Posterior vena cava (tissue), 2 donors: ENCODE results near the gene CTNND1. TPM values are rescaled to one million over a fixed set of nuclear protein-coding genes. Genes with fewer than 3 reads are reported as not detected.

Experiments used
- DNase-seq: peaks from one replicate; pipeline ENCODE4 v3.0.0-alpha.2; 2020; ENCODE audit warnings: low spot score
- intact Hi-C, 2 donors: fragments of 100-400 bp; cut with DNase I; formaldehyde crosslinking; loops; one replicate each; pipeline versions ENCODE4 v1.14.1 to v1.14.2; 2022 to 2023
- total RNA-seq, 2 donors: library from RNA; stranded (reverse); fragmentation: NEBNext Ultra II Directional; extraction: Animal tissue kit (Norgen Biotek cat#: 25700); gene quantifications; one replicate each; pipeline ENCODE4 v1.2.1, GENCODE V29; 2021
- donor health status: DM: yes; HTN: yes; CAD: no.
- donor health status: DM: yes; HTN: yes; CAD: no.

The CTNND1 gene
- total RNA-seq, 2 donors from 2014 or later: 131 to 140 TPM

DNA sequence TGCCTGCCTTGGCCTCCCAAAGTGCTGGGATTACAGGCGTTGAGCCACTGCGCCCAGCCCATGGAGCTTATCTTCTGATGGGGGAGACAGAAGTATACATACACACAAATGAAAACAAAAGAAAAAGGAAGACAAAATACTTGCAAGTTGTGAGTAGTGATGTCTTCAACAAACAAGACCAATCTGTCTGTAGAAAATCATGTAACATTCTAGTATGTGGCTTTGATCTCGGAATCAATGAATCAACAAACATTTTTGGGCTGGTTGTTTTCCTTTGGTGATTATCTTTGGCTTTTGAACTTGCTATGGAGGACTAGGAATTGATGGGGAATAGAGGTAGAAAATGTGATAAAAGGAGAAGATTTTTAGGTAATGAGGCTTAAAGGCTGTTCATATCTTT, 3.4 kb upstream of the CTNND1 start:
- DNase-seq: no peak
- intact Hi-C loops: loop anchor here in 1 of 2 donors (5.0 kb wide), 1 partner anchor 39 kb away; no protein-coding TSS in a partner anchor

DNA sequence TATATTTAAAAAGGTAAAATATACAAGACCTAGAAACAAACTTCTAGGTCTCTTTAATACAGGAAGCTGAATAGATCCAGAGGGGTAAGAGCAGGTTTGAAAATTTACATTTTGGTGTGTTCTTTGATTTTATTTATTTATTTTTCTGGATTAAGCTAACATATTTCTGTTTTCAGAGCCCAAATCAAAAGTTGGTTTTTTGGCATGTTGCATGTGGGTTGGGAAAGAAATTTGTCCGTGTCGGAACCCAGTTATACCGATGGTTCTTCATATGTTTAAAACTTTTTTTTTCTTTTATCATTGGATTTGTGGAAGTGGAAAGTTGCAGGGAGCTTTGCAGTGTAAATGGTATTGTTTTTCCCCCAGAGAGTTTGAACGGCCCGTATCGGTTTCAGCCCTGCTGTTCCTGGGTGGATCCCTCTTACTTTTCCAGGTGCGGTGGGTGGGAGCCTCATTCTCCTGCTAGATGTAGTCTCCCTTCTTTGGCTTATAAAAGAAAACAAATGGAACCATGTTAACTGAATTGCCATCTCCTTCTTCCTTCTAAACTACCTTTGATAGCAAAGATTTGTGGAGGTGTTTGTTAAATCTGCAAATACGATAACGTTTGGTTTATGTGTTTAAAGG, 746 bp downstream of the CTNND1 start:
- no peak for DNase-seq

DNA sequence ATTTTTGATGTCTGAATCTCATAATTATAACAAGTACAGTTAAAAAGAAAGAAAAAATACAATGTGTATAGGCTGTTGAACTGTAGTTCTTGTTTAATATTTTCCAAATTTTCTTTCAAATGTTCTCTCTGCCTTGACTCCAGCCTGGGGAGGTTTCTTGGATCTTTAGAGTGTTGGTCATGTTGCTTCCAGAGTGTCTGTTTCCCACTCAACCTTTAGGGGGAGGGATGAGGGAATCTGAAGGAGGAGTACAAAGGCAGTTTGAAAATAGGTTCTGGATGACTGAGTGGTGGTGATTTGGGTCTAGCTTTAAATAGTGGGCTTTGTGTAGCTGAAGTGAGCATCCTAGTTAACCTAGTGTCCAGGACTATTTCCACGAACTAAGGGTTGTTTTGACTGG, 2.0 kb downstream of the CTNND1 start:
- intact Hi-C loops: no loop called here
- DNase-seq: no peak

More for the DNA sequence above, 746 bp downstream of the CTNND1 start:
- intact Hi-C loops: no loop called here

DNA sequence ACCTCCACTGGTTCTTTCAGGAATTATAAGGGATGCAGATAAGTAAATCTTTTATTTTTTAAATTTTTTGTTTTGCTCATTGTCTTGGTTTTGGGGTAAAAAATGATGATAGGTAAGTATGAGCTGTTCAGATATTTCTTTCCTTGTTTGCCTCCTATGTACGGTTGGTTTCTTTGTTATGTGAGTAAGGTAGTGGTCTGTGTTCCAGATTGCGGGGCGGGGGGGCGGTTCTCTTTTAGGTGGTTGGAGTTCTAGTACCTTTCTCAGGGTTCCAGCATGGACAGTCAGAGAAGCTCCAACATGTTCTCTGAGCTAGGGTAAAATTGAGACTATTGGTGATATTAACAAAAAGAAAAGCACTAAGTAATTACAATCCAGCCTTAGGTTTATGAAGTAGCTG, 2.4 kb downstream of the CTNND1 start:
- DNase-seq: no peak
- intact Hi-C loops: no loop called here

DNA sequence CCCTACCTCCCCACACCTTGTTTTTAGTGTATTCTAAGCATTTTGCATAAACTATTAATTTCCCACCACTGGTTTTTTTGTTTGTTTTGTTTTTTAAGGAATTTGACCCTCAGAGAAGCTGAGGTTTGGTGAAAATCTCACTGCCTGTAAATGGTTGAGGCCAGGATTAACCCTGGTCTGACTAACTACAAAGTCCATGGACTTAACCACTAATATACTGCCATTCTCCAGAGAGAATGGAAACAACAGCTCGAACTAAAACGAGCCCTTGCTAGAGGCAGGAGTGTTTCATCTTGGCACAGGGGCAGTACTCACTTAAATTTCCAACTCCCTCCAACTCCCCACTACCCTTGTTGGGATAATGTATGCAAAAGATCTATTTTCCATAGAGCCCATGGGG, 3.0 kb downstream of the CTNND1 start:
- DNase-seq: no peak
- intact Hi-C loops: no loop called here

DNA sequence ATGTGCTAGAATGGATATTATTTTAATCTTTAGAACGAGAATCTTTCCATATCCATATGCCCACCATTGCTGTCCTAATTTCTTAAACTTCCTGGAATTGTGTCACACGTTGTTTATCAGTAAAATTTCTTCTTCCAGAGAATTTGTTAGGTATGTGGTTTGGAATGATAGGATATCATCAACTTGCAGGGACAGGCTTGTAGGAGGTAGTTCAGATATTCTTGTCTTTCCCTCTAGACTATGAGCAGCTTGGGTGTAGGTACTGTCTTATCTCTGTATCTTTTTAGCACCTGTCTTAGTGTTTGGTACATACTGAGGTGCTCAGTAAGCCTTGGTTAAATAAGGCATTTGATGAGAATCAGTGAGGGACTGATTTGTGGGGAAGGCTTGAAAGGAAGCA, 3.4 kb downstream of the CTNND1 start:
- intact Hi-C loops: no loop called here
- DNase-seq: no peak

DNA sequence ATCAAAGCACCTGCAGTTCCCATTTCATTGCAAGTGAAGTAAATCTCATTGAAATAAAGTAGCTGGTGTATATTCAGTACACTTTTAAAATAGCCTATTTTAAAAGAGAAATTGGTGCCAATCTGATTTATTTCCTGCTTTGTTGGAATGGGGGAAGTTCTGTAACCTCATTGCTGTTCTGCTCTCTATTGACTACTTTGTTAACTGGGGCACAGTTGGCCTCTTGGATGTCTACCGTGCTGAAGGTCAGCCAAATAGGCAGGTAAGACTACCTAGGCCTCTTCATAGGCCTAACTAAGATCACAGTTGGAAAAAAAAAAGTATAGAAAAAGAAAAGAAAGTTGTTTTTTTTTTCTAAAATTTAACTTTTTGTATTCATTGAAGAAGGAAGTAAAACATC, 9.2 kb downstream of the CTNND1 start:
- intact Hi-C loops: no loop called here
- DNase-seq: no peak

DNA sequence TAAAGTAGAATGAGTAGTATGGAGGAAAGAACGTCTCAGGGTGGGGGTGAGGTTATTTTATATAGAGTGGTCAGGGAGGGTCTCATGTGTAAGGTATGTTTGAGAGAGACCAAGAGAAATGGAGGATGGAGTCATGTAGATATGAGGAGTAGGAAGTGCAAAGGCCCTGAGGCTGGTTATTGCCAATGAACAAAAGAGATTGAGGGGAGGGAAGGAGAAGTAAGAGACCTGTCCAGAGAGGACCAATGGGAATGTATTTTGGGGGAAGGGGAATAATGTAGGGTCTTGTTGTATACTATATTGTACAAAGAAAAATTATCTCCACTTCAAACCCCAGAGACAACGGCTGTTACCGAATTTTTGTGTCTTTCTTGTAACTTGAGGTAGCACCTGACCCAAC, 9.8 kb downstream of the CTNND1 start:
- intact Hi-C loops: no loop called here
- no peak for DNase-seq

DNA sequence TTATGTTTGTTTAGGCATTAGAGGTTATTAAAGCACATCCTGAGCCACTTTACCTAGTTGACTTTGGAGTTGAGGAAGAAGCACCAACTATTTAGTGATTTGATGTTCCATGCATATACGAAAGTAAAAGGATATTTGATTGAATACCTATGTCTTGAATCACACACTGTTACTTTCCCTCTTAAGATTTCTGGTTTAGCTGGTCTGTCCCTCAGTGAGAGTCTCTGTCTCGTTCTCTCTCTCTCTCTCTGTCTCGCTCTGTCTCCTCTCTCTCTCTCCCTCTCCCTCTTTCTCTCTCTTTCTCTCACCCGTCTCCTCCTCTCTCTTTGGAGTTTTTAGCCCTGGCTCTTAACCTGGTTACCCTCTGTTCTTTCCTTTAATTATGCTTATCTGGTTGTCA, 11.0 kb downstream of the CTNND1 start:
- no peak for DNase-seq
- intact Hi-C loops: no loop called here

DNA sequence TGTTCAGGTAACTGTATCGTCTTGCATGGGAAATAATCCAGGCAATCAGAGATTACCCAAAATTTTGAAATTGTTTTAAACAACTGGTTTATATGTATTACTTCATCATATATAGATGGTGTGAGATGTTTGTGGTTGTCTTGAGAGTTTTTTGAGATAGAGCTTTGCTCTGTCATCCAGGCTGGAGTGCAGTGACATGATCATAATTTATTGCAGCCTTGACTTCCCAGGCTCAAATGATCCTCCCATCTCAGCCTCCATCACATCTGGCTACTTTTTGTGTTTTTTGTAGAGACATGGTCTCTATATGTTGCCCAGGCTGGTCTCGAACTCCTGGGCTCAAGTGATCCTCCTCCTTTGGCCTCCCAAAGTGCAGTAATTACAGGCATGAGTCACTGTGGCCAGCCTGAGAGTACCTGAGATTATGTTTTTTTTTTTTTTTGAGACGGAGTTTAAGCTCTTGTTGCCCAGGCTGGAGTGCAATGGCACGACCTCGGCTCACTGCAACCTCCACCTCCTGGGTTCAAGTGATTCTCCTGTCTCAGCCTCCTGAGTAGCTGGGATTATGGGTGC, 11.5 kb downstream of the CTNND1 start:
- intact Hi-C loops: no loop called here
- DNase-seq: no peak

DNA sequence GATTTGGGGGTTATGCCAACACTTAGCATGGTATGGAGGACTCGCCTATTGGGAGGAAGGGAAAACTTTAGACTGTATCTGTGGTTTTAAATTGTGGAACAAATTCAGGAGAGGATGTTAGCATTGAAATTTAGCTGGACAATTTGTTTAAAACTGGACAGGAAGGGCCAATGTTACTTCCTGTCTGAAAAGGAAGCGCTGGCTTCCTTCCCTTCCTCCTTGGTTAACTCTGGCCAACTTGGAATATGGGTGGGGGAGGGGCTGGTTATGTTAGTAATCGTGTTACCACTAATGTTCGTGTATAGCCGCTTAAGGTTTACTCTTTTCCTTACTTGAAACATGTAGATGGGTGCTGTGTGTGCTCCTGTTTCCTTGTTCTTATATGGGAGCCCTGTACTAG, 13.9 kb downstream of the CTNND1 start:
- intact Hi-C loops: no loop called here
- DNase-seq: no peak

DNA sequence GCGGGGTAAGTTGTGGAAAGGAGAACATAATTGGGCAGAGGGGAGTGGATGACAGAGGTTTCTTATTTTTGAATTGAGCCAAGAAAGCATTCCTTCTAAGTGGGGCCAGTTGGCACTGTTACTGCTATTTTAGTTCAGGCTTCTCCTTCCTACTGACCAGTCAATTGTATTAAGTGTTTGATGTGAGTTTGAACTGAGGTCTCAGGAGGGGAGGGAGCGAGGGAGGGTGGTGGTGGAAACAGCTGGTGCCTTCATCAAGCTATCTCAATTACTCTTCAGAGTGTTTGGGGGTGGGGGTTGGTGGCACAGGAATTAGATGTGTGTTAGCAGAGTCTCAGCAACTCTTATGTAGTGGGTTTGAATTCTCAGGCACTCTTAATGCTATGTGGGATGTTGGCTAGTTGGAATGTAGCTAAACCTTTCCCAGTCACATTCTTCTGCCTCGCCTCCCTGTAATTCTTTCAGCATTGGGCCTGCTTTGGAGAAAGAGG, 14.5 kb downstream of the CTNND1 start:
- DNase-seq: no peak
- intact Hi-C loops: no loop called here

DNA sequence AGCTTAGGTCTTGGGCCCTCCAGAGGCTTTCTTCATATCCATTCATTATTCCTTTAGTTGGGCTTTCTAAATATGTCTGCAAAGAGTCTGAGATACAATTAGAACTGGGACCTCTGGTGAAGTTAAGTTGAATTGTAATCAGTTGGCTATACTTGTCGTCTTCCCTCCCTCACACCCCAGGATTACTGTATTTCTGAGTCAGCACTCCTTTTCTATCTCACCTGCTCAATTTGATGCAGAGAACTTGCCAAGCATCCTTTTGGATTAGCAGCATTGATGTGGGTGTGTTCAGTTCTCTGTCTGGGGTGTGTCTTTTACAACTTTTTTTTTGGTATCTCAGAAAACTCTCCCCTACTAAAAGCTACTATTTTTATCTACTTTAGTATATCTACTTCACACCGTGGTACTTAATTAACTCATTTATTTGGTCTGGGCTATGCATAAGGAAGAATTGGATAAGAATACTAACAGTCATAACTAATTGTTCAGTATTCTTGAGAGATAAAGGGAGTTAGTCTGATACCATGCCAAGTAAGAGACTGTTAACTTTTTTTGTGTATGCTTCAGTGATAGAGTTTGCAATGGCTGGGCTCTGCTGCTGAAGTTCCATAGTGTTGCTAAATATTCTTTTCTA, 15.1 kb downstream of the CTNND1 start:
- intact Hi-C loops: no loop called here
- no peak for DNase-seq

DNA sequence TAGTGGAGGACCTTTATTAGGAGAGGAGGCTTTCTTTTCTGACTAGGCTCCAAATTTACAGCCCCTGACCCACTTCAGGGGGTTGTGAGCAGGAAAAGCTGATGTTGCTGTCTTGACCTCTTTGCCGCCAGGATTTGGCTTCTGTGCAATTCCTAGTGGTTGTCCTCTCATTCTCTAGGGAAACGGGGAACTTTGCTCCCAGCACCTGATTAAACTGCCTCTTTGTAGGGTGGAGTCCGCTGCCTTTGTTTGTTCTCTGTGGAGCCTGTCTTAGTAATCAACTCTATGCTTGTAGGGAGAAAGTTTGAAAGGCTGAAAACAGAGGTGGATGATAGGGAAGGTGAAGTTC, 16.3 kb downstream of the CTNND1 start:
- intact Hi-C loops: no loop called here
- no peak for DNase-seq

DNA sequence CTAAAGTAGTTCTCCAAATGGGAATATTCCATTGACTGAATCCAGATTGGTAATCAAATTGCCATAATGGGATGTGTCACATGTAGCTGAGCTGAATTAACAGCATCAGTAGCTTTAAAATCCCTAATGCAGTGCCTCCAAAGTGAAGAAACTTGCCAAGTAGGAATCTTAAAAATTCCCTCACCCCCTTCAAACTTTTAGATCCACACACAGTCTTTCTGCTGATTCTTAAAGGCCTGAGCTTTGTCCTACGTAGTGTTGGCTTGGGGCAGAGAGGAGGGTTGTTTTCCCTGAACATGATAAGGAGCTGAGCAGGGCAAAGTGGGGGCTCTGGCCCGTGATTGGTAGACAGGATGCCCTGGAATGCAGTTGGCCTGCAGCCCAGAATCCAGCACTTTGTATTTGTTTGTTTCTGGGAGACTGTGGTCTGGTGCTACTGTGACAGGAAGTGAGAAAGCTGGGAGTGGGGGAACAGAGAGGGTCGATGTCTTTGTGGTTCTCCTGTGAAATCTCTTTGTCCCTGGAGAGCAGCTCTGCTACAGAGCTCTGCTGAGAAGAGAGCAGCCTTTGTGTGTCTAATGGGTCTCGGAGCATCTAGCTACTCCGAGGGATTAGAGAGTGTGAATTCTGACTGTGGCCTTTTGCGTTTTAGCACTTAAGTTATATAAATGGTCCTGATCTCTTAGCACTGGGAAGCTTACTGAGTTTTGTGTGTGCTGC, 16.9 kb downstream of the CTNND1 start:
- peak; percentile 93 for DNase-seq

DNA sequence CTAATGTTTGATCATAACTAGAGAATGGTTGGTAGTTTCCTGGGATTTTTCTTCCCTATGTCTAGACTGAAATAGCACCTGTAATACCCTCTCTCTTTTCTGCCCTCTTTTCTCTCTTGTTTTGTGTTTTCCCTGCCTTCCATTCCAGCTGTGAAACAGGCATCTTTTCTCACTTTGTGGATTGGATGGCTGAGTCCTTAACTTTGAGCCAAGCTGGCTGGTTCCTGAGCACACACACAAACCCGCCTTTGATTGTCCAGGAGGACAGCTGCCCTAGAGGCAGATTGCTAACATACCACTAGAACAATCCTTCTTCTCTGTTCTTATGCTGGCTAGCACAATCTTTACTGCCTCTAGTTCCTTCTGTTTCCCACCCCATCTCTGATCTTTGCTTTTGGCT, 17.7 kb downstream of the CTNND1 start:
- intact Hi-C loops: no loop called here
- no peak for DNase-seq

More for the DNA sequence above, 16.9 kb downstream of the CTNND1 start:
- intact Hi-C loops: no loop called here

DNA sequence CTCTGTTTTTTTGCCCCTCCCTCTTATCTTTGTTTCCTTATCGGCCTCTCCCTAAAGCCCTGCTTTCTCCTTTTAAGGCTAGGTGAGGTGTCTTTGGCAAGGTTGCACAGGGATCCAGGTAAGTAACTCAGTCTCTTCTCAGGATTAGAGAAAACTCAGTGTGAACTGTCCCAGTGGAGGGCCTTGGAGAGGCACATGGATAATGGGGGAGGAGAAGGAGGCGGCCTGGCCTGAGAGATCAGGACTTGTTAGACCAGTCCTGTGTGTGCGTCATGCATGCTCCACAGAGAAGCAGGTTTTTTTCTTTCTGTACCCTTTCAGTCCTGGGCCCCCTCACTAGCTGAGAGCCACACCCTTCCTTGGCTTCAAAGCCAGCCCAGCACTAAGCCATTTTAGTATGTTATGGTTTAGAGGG, 19.9 kb downstream of the CTNND1 start:
- no peak for DNase-seq

DNA sequence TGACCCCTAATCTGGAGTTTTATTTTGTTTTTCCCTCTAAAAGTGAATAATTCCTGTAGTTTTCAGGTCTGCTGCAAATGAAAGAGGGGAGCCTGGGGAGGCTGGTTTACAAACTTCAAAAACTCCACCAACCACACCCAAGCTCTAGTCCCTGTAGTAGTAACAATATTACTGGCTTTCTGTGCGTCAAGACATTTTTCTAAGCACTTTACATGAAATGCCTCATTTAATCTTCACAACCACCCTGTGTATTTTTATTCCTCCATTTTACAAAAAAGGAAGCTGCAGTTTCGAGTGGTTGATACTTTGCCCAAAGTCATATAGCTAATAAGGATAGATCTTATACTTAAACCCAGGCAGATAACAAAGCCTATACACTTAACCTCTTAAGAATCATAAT, 23.5 kb downstream of the CTNND1 start:
- intact Hi-C loops: no loop called here
- DNase-seq: no peak

More for the DNA sequence above, 19.9 kb downstream of the CTNND1 start:
- intact Hi-C loops: no loop called here

DNA sequence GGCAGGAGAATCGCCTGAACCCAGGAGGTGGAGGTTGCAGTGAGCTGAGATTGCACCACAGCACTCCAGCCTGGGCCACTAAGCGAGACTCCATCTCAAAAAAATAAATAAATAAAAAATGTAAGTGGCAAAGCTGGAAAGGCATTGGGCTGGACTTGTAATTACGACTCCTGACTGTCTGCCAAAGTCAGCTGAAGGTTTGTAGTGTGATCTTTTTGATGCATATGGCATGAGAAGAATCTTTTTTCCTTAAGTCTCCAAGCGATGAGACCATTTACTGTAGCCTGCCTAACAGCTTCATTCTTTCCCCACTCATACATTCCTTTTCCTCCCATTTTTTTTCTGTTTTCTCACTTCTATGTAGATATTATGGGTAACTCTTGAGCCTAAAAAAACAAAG, 24.8 kb downstream of the CTNND1 start:
- intact Hi-C loops: no loop called here
- DNase-seq: no peak

DNA sequence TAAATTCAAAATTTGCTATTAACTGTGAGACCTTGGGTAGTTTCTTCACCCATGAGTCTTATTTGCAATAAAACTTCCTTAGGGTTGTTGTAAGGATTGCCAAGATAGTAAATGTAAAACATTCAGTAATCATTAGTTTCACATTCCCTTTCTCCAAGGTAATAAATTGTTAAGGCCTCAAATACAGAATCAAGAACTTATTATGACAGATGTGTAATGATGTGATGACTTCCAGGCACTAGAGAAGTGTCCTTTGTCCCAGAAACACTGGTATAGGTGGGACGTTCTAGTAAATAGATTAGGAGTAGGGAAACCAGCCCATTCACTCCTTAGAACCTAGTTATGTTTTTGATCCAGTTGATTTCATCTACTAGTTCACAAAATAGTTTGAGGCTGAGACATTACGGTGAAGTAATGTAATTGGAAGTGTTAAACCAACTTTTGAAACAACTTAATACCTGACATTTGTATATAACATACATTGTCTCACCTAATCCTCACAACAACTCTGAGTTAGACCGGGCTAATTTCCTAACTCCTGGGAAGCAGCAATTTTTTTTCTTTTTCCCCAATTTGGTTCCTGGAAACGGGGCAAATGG, 25.5 kb downstream of the CTNND1 start:
- no peak for DNase-seq
- intact Hi-C loops: no loop called here
